Kidney epithelial cell (primary cell): ENCODE results near the gene ABHD16A. TPM values are rescaled to one million over a fixed set of nuclear protein-coding genes. Genes with fewer than 3 reads are reported as not detected.

Source experiments
- DNase-seq: peaks from one replicate; pipeline ENCODE4 v3.0.0-alpha.2; 2010; ENCODE audit warnings: low read depth
- H3K27me3 ChIP-seq: 2 replicates; pipeline ENCODE4 v1.6.0; 2011; ENCODE audit warnings: low read length; ENCODE audit not compliant: control insufficient read depth, insufficient read depth
- H3K36me3 ChIP-seq: 2 replicates; pipeline ENCODE4 v1.5.1; 2011; ENCODE audit warnings: low read length; ENCODE audit not compliant: control insufficient read depth, insufficient read depth
- H3K4me3 ChIP-seq: 2 replicates; pipeline ENCODE4 v1.5.1; 2011; ENCODE audit warnings: low read depth, mild to moderate bottlenecking, control low read depth, low read length
- CTCF ChIP-seq: IDR thresholded peaks from 2 replicates; pipeline ENCODE4 v1.5.1; 2011; ENCODE audit warnings: mild to moderate bottlenecking, moderate library complexity, low read length, control low read depth, inconsistent platforms; ENCODE audit not compliant: insufficient read depth, poor library complexity, severe bottlenecking
- total RNA-seq: library from RNA; depleted of rRNA; stranded (reverse); fragments of >200 nt; gene quantifications from 2 replicates; pipeline ENCODE4 v1.2.3, GENCODE V29; 2015

Gene ABHD16A
- total RNA-seq, 1 donor from 2014 or later: 43.8 TPM

DNA sequence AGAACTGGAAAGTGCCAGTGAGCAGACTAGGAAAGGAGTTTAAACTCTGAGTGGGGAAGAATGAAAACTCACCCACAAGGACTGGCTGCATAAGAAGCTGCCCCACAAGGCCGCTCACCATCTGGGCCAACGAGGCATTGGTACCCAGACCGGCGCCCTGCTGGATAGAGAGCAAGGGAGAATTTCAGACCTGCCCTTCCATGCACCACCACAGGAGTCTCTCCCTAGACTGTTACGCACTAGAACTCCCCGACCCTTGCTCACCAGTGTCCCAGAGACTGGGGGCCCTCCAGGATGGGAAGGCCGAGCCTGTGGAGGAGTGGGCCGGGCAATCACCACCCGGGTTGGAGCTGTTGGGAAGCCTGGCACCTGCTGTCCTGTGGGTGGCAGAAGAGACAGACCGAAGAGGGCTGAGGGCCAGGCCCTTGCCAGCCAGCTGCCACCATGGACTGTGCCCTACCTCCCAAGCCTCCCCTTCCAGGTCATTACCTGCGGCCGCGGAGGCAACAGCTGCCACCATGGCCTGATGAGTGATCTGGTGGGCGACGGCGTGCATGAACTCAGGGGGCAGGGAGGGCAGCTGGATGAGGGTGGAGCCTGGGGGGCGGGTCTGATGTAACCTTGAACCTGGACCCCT lies 59.2 kb downstream of the ABHD16A start:
- no peak for DNase-seq
- peaks cover 6% of the 10 kb centered on the region for H3K36me3 ChIP-seq

DNA sequence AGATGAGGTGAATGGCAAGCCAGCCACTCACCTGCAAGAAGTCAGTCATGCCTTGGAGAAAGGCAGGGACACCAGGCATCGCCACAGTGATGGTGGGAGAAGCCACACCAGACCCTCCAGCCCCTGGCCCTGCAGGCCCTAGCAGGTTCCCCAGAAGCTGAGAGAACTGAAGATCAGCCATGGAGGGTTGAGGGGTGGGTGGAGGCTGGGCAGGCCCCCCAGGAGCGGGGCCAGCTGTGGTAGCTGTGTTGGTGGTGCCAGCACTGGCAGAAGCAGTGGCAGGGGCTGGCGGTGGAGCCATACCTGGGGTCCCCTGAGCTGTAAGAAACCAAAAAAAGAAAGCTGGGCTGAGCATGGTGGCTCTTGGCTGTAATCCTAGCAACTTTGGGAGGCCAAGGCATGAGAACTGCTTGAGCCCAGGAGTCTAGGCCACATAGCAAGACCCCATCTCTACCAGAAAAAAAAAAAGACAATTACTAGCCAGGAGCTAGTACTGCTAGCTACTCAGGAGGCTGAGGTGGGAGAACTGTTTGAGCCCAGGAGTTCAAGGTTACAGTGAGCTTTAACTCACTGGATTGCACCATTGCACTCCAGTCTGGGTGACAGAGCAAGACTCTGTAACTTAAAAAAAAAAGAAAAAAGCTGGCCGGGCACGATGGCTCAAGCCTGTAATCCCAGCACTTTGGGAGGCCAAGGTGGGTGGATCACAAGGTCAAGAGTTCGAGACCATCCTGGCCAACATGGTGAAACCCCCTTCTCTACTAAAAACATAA lies 60.1 kb downstream of the ABHD16A start:
- no peak for DNase-seq
- Histone ChIP-seq H3K27me3 (no peaks in the 10 kb centered on the region), H3K36me3 (peaks cover 7% of the 10 kb centered on the region), H3K4me3 (no peak overlapping the region)
- TF ChIP-seq CTCF: no peak

More for the DNA sequence above, 59.2 kb downstream of the ABHD16A start:
- TF ChIP-seq CTCF: no peak
- Histone ChIP-seq H3K27me3 (no peaks in the 10 kb centered on the region), H3K4me3 (no peak overlapping the region)

DNA sequence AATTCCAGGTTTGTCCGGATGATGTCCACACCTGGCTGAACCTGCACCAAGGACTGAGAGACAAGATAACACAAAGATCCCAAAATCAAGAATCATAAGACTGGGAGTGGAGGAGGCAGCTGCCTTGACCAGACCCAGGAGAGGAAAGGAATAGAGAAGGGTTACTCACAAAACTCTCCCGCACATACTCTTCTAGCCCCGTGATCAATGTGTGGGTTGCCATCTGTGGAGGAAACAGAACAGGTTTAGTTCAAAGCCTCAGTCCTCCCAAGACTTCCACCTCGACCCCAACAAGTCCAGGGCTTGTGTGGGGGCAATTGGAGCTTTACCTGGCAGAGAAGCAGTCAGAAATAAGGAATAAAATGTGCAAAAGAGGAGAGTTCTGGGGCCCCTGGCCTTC lies 61.8 kb downstream of the ABHD16A start:
- no peak overlapping the region for H3K4me3 ChIP-seq
- no peaks in the 10 kb centered on the region for H3K27me3 ChIP-seq
- TF ChIP-seq CTCF: no peak
- no peak for DNase-seq
- peaks cover 4% of the 10 kb centered on the region for H3K36me3 ChIP-seq

GRCh38 chr6:31640612-31641011 lies 62.5 kb downstream of the ABHD16A start:
- H3K36me3 ChIP-seq: peaks cover 4% of the 10 kb centered on the region
- TF ChIP-seq CTCF: no peak

GRCh38 chr6:31639449-31639861 lies 63.7 kb downstream of the ABHD16A start:
- Histone ChIP-seq H3K36me3 (peaks cover 3% of the 10 kb centered on the region), H3K4me3 (no peak overlapping the region), H3K27me3 (no peaks in the 10 kb centered on the region)
- no peak for TF ChIP-seq CTCF
- DNase-seq: no peak

More at GRCh38 chr6:31640612-31641011, 62.5 kb downstream of the ABHD16A start:
- Histone ChIP-seq H3K4me3 (no peak overlapping the region), H3K27me3 (no peaks in the 10 kb centered on the region)
- no peak for DNase-seq
